ENCODE measurements around the gene BABAM1.

BABAM1 gene

DNA sequence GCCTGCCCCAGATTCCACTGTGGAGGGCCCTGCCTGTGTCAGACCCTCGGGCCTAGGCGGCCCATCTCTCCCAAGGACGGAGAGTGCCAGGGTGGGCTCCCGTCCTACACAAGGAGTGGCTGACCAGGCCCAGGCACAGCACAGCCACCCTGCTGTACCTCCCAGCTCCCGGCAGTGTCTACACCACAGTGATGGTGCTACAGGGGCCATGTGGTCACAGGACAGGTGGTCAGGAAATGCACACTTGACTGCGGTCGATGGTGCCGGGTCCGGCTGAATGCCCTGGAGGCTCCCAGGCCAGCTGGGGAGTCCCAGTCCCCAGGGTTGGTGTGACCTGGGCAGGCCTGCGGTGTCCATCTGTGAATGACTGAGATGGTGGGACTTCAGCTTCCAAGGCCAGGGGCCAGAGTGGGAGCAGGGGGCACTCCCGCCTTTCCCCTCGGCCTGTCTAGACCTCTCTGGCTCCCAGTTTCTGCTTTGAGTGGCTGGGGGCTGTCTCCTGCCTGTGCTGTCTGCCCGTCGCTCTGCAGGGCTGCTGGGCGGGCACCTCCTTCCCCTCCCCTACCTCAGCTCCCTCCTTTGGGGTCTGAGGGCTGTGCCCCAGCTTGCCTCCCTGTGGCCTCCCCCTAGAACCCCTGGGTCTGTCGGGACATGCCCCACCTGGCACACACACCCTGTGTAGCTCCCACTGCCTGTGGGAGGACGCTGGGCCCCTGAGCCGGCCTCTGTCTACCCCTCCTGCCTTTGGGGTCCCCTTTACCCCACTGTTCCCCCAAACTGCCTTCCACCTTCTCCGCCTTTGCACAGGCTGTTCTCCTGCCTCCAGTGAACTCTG is 54.6 kb downstream of the BABAM1 start:
- DNase-seq (ENCODE audit: low read depth, low spot score), result no peak

DNA sequence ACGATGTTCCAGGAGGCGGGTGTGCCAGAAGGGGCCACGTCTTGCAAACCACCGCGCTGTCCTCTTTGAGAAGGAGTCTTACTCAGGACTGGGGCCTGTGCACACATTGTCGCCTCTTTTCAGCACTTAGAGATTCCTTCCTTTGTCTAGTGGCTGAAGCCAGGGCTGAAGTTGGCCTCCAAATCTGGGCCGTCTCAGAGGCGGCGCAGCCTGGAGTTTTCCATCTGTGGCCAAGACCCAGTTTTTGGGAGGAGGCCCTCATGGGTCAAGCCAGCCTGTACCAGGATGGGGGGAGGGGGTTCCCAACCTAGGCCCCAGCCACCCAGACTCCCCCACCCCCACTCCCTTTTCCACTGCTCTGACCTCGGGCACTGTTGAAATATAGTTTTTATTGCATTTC is 55.6 kb downstream of the BABAM1 start:
- no peak for DNase-seq (ENCODE audit: low read depth, low spot score)

DNA sequence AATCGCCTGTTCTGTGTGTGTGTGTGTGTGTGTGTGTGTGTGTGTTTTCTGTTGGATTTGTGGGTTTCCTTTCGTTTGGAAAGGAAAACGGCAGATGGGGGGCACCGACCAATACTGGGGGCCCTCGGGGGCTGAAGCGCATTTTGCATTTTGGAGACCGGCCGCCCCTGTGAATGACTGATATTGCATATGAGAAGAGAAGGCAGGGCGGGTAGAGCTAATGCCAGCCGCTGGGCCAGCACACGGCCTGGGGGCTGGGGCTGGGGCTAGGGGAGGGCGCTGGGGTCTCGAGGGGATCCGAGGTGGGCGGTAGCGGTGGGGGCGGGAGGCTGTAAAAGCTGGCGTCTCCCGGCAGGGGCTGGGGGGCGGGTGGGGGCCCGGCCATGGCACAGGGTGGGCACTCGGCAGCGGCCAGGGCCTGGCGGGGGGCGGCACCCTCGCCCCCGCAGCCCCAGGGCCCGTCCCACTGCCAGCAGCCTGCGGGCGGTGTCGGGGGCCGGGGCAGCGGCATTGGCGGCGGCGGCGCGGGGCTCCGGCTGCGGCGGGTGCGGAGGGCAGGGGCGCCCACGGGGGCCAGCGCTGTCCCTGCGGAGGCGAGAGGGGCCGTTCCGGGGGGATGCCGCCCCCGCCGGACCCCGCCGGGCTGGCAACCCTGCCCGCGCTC is 56.2 kb downstream of the BABAM1 start:
- no peak for DNase-seq (ENCODE audit: low read depth, low spot score)

DNA sequence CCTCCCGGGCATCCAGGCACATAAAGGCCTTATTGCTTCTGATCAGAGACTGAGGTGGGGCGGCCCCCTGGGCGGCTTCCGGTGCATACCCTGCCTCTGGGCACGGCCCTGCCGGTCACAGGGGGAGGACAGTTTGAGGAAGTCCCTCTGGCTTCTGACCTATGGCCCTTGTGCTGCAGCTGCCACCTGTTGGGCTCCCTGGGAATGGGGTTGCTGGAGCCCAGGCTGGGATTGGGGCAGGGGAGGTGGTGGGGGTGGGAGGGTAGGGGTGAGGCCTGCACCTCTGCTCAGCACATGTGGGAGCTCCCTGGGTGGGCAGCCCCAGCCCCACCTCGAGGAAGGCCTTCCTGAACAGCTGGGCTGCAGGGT is 56.7 kb downstream of the BABAM1 start:
- no peak for DNase-seq (ENCODE audit: low read depth, low spot score)

DNA sequence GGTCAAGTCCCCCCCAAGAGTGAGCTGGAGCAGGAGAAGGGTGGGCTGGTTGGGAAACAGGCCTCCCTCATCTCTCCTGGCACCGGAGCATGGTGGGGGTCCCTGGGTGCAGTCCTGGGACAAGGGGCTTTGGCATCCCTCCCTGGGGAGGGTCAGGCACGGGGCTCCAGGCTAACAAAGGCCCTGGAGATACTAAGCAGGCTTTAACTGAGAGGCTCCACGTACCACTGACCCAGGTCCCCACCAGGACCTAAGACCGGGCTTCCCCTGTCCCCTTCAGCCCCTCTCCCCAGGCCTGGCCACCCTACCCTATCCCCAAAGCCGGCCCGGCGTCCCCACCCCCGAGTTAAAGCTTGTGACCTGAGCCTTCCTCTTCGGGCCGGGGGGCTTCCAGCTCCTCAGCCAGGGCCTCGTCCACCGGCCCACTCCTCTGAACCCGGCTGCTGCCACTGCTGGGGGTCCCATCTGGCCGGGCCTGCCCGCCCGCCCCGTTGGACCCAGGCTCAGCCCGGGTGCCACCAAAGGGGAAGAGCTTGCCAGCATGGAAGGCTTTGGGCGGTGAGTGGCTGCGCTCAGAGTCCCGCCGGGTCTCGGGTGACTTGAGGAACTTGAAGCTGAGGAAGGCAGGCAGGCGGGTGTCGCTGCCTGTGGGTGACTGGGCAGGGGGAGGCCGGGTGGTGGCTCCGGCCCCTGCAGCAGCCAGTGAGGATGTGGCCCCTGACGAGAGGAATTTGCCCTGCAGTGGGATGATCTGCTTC is 57.3 kb downstream of the BABAM1 start:
- no peak for DNase-seq (ENCODE audit: low read depth, low spot score)

DNA sequence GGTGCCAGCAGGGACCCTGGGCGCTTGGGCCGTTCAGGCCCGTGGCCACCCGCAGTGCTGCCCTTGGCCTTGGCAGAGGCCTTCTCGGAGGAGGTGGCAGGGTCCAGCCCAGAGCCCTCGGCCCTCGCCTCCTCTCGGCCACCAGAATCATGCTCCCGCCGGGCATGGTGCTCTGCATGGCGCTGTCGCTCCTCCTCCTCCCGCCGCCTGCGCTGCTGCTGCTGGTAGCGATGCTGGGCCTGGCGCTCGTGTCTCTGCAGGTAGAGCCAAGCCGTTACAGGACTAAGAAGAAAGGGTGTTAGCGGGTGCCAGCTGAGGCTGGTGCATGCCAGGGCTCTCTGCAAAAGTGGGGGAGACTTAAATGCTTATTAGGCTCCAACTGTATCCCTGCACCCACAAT is 57.9 kb downstream of the BABAM1 start:
- DNase-seq (ENCODE audit: low read depth, low spot score), result no peak

DNA sequence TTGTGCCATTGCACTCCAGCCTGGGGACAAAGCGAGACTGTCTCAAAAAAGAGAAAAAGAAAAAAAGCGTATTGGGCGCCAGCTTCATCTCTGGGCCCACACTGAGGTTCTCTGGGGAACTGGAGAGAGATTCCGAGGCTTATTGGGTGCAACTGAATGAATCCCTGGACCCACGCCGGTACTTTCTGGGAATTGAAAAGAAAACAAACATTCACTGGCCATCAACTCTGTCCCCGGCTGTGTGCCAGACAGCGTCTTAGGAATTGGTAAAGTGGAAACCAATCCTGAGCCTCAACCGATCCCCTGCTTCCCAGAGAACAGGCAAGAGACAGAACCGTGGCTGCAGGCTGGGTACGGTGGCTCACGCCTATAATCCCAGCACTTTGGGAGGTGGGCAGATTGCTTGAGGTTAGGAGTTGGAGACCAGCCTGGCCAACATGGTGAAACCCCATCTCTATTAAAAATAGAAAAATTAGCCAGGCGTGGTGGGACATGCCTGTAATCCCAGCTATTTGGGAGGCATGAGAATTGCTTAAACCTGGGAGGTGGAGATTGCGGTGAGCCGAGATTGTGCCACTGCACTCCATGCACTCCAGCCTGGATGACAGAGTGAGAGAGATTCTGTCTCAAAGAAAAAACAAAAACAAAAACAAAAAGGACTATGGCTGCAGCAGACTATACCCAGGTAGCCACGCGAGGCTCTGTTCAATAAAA is 58.8 kb downstream of the BABAM1 start:
- no peak for DNase-seq (ENCODE audit: low read depth, low spot score)

DNA sequence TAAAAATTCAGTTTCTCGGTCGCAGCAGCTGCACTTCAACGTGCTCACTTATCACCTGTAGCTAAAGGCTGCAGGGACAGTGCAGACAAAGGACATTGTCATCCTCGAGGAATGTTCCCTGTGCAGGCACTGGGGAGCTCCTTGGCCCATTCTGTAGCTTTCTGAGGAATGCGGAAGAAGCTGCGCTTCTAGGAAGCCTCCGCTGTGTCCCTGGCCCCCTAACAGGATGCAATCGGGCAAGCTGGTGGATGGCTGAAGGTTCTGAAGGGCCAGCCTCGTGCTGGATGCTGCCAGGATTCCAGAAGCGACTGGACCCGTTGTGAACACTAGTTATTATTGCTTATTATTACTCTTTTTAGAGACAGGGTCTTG is 59.3 kb downstream of the BABAM1 start:
- no peak for DNase-seq (ENCODE audit: low read depth, low spot score)

DNA sequence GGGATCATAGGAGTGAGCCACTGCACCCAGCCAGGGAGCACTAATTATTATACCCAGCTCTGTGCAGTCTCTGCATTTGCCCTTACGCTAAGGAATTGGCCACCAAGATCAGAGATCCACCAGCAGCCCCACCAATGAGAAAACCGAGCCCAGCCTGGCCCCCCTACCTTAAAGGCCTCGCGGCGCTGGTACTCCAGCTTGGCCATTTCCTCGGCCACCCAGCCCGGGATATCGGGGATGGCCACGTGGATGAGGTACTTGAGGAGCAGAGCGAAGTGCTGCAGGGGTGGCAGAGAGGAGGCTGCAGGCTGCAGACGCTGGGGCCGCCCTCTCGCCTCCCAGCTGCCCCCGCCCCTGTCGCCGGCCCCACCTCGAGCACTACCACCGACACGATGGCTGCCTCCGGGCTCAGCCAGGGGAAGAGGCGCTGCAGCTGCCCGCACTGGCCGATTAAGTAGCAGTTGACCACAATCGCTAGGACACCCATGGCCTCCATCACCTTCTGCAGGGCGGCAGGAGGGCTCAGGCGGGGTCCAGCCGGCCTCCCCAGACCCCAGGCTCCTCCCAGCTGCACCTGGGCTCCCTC is 59.9 kb downstream of the BABAM1 start:
- no peak for DNase-seq (ENCODE audit: low read depth, low spot score)

DNA sequence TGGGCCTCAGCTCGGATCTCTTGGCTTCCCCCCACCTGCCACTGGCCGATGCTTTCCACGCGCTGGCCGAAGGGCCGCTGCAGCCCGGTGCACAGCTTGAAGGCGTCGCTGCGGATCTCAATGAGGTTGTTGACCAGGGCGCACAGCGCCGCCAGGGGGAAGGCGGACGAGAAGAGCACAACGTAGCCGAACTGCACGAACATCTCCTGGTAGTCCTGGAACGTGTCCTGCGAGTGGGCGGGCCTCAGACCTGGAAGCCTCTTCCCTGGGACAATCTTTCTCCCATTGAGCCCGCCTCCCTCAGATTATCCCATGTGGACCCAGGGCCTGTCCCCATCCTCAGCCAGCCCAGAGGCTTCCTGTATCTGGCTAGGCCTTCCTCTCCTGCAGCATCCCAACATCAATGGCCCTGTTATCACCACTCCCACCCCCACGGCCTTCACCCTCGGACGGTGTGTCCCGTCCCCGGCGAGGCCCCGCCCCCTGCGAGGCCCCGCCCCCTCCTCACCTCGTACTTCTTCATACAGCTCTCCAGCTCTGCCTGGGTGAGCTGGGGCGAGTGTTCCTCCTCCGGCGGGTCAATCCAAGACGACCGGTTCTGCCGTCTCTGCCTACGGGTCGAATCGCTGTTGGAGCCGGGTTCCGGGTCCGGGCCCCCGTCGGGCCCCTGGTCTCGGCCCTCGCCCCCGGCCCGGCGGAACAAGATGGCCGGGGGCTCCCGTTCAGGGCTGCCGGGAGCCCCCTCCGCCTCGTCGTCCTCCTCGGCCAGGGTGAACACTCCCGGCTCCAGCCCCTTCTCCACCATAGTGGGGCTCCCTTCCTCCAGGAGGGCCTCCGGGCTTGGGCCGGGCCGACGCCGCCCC is 60.6 kb downstream of the BABAM1 start:
- DNase-seq (ENCODE audit: low read depth, low spot score), result no peak
